Measurements from ENCODE around the gene KAZN.

The KAZN gene

GRCh38 chr1:14706631-14707030, 108.1 kb downstream of the KAZN start:
- Histone ChIP-seq H2AFZ (ENCODE audit: low read length) (no peak overlapping the region), H3K79me2 (ENCODE audit: insufficient read depth, low read length) (no peaks in the 10 kb centered on the region), H4K20me1 (ENCODE audit: insufficient read depth, low read length) (no peaks in the 10 kb centered on the region), H3K27me3 (ENCODE audit: insufficient read depth, low read length) (no peaks in the 10 kb centered on the region; the same call in 1 of the 2 replicates), H3K9me2 (ENCODE audit: low read depth, low read length) (no peaks in the 10 kb centered on the region), H3K4me2 (ENCODE audit: low read length) (no peak overlapping the region), H3K4me1 (ENCODE audit: insufficient read depth, low read length, severe bottlenecking) (no peaks in the 10 kb centered on the region), H3K9me3 (ENCODE audit: low read length) (no peaks in the 10 kb centered on the region), H3K27ac (ENCODE audit: low read depth, low read length, poor library complexity, severe bottlenecking) (no peak overlapping the region), H3K4me3 (ENCODE audit: low read depth, low read length, poor library complexity, severe bottlenecking) (no peak overlapping the region), H3K9ac (ENCODE audit: low read length) (no peak overlapping the region), H3K36me3 (ENCODE audit: insufficient read depth, low read length) (no peaks in the 10 kb centered on the region), H3F3A (ENCODE audit: insufficient read depth, low read length) (no peaks in the 10 kb centered on the region)
- TF ChIP-seq EZH2 (IDR thresholded peaks at IDR 0.05; ENCODE audit: borderline replicate concordance, low read length) (no peak), CTCF (IDR thresholded peaks at IDR 0.05; ENCODE audit: low read length) (no peak)

DNA sequence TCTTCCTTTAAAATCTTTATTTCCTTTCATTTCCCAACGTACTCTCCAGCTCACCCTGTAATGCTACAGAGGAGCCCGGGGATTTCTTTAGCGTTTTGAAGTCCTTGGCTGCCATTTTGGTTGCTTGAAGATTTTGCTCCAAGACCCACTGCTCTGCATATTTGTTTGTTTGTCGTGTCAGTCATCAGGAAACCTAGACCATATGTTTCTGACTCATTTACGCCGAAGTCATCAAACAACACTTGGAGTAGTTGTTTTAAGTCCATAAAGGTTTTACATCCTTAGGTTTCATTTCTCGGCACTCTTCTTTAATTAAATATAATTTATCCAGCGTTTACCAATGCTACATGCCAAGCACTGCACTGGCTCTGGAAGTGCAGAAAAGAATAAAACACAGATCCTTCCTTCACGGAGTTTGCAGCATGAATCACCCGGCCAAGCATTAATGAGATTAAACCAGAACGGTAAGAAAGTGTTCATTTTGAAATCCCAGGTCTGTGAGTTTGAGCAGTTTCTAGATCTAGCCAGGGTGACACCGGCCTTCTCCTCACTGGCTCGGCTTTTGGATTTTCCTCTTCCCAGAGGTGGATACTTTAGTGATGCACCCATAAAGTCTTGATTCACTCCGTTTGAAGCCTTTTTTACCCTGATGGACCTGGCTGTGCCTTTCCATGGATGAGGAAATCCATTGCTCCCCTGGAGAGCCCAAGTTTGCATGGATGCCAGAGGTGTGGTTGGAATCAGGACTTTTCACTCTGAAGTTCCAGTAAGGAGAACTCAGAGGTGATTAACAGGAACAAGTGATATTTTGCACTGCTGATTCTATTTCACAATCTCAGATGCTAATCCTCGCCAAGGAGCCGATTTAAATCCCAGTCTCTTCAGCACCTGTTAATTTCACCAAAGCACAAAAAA, 109.3 kb downstream of the KAZN start:
- Histone ChIP-seq H3K9me3 (ENCODE audit: low read length) (no peaks in the 10 kb centered on the region), H2AFZ (ENCODE audit: low read length) (no peak overlapping the region), H3K4me2 (ENCODE audit: low read length) (no peak overlapping the region), H3K9me2 (ENCODE audit: low read depth, low read length) (no peaks in the 10 kb centered on the region), H3K79me2 (ENCODE audit: insufficient read depth, low read length) (no peaks in the 10 kb centered on the region), H3K9ac (ENCODE audit: low read length) (no peak overlapping the region), H4K20me1 (ENCODE audit: insufficient read depth, low read length) (no peaks in the 10 kb centered on the region), H3K36me3 (ENCODE audit: insufficient read depth, low read length) (no peaks in the 10 kb centered on the region), H3K27ac (ENCODE audit: low read depth, low read length, poor library complexity, severe bottlenecking) (no peak overlapping the region), H3F3A (ENCODE audit: insufficient read depth, low read length) (no peaks in the 10 kb centered on the region), H3K4me1 (ENCODE audit: insufficient read depth, low read length, severe bottlenecking) (no peaks in the 10 kb centered on the region), H3K4me3 (ENCODE audit: low read depth, low read length, poor library complexity, severe bottlenecking) (no peak overlapping the region), H3K27me3 (ENCODE audit: insufficient read depth, low read length) (no peaks in the 10 kb centered on the region; the same call in 1 of the 2 replicates)
- no peak for TF ChIP-seq EZH2 (IDR thresholded peaks at IDR 0.05; ENCODE audit: borderline replicate concordance, low read length)
- TF ChIP-seq CTCF (IDR thresholded peaks at IDR 0.05; ENCODE audit: low read length) = no peak

- H3K27me3 ChIP-seq (ENCODE audit: insufficient read depth, low read length) = peaks cover 8% of the 10 kb centered on the region; the same call in 1 of the 2 replicates
Measured at GRCh38 chr1:14710331-14710730, 111.8 kb downstream of the KAZN start.

More at GRCh38 chr1:14710331-14710730, 111.8 kb downstream of the KAZN start:
- Histone ChIP-seq H3K36me3 (ENCODE audit: insufficient read depth, low read length) (no peaks in the 10 kb centered on the region), H3K4me3 (ENCODE audit: low read depth, low read length, poor library complexity, severe bottlenecking) (no peak overlapping the region), H3K4me1 (ENCODE audit: insufficient read depth, low read length, severe bottlenecking) (no peaks in the 10 kb centered on the region), H3K9me3 (ENCODE audit: low read length) (no peaks in the 10 kb centered on the region), H3K4me2 (ENCODE audit: low read length) (no peak overlapping the region), H3K27ac (ENCODE audit: low read depth, low read length, poor library complexity, severe bottlenecking) (no peak overlapping the region), H3K79me2 (ENCODE audit: insufficient read depth, low read length) (no peaks in the 10 kb centered on the region), H2AFZ (ENCODE audit: low read length) (no peak overlapping the region), H4K20me1 (ENCODE audit: insufficient read depth, low read length) (no peaks in the 10 kb centered on the region), H3K9me2 (ENCODE audit: low read depth, low read length) (no peaks in the 10 kb centered on the region), H3F3A (ENCODE audit: insufficient read depth, low read length) (no peaks in the 10 kb centered on the region), H3K9ac (ENCODE audit: low read length) (no peak overlapping the region)
- TF ChIP-seq EZH2 (IDR thresholded peaks at IDR 0.05; ENCODE audit: borderline replicate concordance, low read length) = no peak
- no peak for TF ChIP-seq CTCF (IDR thresholded peaks at IDR 0.05; ENCODE audit: low read length)
